ENCODE measurements around the gene SGCD.

- TF ChIP-seq, protein P1, sequence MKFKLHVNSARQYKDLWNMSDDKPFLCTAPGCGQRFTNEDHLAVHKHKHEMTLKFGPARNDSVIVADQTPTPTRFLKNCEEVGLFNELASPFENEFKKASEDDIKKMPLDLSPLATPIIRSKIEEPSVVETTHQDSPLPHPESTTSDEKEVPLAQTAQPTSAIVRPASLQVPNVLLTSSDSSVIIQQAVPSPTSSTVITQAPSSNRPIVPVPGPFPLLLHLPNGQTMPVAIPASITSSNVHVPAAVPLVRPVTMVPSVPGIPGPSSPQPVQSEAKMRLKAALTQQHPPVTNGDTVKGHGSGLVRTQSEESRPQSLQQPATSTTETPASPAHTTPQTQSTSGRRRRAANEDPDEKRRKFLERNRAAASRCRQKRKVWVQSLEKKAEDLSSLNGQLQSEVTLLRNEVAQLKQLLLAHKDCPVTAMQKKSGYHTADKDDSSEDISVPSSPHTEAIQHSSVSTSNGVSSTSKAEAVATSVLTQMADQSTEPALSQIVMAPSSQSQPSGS (tag by site-specific recombination; IDR thresholded peaks at IDR 0.05; ENCODE audit: low read depth), result no peak
- TF ChIP-seq, protein P2, sequence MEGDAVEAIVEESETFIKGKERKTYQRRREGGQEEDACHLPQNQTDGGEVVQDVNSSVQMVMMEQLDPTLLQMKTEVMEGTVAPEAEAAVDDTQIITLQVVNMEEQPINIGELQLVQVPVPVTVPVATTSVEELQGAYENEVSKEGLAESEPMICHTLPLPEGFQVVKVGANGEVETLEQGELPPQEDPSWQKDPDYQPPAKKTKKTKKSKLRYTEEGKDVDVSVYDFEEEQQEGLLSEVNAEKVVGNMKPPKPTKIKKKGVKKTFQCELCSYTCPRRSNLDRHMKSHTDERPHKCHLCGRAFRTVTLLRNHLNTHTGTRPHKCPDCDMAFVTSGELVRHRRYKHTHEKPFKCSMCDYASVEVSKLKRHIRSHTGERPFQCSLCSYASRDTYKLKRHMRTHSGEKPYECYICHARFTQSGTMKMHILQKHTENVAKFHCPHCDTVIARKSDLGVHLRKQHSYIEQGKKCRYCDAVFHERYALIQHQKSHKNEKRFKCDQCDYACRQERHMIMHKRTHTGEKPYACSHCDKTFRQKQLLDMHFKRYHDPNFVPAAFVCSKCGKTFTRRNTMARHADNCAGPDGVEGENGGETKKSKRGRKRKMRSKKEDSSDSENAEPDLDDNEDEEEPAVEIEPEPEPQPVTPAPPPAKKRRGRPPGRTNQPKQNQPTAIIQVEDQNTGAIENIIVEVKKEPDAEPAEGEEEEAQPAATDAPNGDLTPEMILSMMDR (tag by site-specific recombination; IDR thresholded peaks at IDR 0.05), result no peak
- TF ChIP-seq ZNF501 (tag by site-specific recombination; IDR thresholded peaks at IDR 0.05) (no peak), PATZ1 (tag by site-specific recombination; IDR thresholded peaks at IDR 0.05) (no peak), ZNF785 (tag by site-specific recombination; IDR thresholded peaks at IDR 0.05) (no peak), ZBTB21 (tag by site-specific recombination; IDR thresholded peaks at IDR 0.05) (no peak), ZSCAN18 (tag by site-specific recombination; IDR thresholded peaks at IDR 0.05) (no peak)
Measured at GRCh38 chr5:156310115-156310514, 16.8 kb upstream of the SGCD start.

Data from HEK293 (cell line).